DMS53 (cell line): ENCODE data around the gene STOML1.
"Not testable (repeated sequence)": the region's sequence is repeated elsewhere in the genome, so short reads cannot be mapped to it uniquely, and the experiment has no call there.

Source experiments
- DNase-seq: peaks from one replicate; lab custom pipeline; 2025; lab: John Stamatoyannopoulos, UW

The STOML1 gene

GRCh38 chr15:73946046-73946721 is 45.9 kb downstream of the STOML1 start:
- DNase-seq: no peak

DNA sequence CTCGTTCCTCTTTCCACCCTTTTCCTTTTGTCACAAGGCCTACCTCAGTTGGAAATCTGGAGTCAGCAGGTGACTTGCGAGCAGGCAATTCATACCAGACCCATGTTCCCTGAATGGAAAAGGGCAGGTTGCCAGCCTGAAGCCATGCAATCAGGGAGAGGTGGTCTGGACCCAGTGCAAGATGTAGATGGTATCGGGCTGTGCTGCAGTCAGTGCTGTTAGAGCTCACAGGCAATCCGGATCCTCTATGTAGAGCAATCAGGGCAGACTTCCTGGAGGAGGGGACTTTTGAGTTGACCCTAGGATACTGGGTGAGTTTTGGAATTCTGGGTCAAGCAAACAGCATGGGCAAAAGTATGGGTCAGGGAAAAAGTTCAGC is 47.0 kb downstream of the STOML1 start:
- no peak for DNase-seq

- DNase-seq: no peak
Observed at GRCh38 chr15:73944161-73945129, 47.6 kb downstream of the STOML1 start.

- DNase-seq: no peak
Observed at GRCh38 chr15:73942751-73943270, 49.3 kb downstream of the STOML1 start.

GRCh38 chr15:73941871-73942635 is 50.0 kb downstream of the STOML1 start:
- no peak for DNase-seq

- DNase-seq: no peak
Observed at GRCh38 chr15:73941449-73941848, 50.6 kb downstream of the STOML1 start.

- no peak for DNase-seq
Observed at GRCh38 chr15:73941044-73941443, 51.1 kb downstream of the STOML1 start.

DNA sequence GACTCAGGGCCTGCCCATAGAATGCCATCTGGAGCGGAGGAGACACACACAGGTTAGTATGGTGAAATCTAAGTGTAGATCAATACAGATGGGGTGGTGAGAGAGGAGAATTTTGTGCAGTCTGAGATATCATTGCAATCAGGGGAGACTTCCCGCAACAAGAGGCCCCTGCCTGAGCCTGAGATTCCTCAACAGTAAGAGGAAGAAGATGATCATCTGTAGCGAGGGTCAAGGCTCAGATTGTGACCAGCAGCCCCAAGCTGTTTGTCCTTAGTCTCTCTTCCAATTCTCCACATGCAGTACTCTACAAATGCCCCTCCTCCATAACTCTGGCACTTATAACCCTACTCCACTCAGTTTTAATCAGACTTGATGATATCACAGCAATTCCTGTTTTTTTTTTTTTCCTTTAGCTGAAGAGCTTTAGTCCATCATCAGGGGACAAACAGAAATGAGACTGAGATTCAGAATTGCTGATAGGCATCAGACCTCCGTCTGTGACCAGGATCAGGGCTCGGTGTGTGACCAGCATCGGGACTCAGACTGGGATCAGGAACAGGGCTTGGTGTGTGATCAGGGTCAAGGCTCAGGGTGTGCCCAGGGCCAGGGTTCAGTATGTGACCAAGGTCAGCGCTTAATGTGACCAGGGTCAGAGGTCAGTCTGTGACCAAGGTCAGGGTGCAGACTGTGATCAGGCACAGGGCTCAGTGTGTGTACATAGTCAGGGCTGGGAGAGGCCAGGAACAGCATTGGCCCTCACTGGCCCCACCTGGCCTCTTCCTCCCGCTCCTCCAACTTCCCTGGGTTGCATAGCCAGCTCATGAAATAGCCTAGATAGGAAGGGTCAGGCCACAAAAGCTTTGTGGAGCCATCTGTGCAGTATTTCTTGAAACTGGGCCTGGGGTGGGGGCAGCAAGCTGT is 51.8 kb downstream of the STOML1 start:
- DNase-seq: no peak

DNA sequence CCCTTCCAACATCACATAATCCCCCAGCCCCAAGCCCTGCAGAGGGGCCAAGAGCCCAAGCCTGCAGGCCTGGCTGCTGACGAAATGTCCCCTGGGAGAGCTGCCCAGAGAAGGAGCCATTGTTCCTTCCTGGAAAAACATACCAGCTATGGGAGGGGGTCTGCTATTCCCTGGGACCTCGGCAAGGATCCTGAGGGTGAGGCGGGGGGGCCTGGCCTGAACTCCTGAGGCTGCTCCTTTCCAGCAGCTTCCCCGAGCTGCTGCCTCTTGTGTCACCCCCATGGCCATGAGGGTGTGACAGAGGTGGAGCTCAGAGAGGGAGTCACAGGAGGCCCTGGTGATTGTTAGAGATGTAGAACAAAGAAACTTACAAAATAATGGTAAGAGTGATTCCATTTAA is 53.0 kb downstream of the STOML1 start:
- DNase-seq: no peak

DNA sequence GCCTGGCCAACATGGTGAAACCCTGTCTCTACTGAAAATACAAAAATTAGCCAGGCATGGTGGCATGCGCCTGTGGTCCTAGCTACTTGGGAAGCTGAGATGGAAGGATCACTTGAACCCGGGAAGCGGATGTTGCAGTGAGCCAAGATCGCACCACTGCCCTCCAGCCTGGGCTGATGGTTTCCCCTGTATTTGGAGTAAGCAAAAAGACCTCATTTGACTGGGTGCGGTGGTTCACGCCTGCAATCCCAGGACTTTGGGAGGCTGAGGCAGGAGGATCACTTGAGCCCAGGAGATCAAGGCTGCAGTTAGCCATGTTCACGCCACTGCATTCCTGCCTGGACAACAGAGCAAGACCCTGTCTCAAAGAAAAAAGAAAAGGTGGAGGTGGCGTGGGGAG is 53.6 kb downstream of the STOML1 start:
- not testable (repeated sequence) for DNase-seq

GRCh38 chr15:73937726-73938125 is 54.4 kb downstream of the STOML1 start:
- no peak for DNase-seq

GRCh38 chr15:73937296-73937695 is 54.8 kb downstream of the STOML1 start:
- no peak for DNase-seq

GRCh38 chr15:73936588-73937290 is 55.4 kb downstream of the STOML1 start:
- no peak for DNase-seq

DNA sequence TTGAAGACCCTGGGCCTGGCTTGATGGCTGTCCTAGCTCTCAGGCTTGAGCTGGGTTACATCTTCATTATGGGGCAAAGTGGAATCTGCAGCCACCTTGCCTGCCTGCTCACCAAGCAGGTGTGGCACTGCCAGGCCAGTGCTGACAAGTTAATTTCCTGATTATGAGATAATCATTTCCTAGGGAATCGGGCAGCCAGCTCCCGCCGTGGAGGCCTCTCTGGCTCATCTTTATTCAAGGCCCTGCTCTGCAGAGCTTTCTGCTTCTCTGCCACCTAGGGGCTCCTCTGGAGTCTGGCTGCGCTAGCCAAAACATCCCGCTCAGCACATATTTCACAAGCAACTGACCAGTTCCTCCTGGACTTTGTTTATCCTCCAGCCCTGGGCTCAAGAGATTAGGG is 55.9 kb downstream of the STOML1 start:
- DNase-seq: no peak

DNA sequence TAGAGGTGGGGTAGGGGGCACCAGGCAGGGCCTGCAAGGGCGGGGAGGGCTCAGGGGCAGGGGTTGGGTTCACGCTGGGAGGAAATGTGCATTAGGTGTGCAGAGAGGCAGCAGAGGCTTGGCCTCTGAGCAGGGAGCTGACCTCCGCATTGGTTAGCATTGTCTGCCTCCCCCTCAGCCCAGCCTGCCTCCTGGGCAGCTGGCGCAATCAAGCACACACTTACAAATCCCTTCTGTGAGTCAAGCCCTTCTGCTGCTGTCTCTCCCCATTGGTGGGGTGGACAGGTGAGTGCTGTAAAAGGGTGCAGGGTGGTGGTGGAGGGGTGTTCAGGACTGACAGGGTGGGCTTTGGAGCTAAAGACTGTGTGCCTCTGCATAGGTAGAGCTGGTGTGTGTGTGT is 56.5 kb downstream of the STOML1 start:
- DNase-seq: no peak

GRCh38 chr15:73934281-73934680 is 57.8 kb downstream of the STOML1 start:
- no peak for DNase-seq

GRCh38 chr15:73932381-73933191 is 59.5 kb downstream of the STOML1 start:
- DNase-seq: no peak

- DNase-seq: no peak
Observed at GRCh38 chr15:73931441-73931840, 60.7 kb downstream of the STOML1 start.

DNA sequence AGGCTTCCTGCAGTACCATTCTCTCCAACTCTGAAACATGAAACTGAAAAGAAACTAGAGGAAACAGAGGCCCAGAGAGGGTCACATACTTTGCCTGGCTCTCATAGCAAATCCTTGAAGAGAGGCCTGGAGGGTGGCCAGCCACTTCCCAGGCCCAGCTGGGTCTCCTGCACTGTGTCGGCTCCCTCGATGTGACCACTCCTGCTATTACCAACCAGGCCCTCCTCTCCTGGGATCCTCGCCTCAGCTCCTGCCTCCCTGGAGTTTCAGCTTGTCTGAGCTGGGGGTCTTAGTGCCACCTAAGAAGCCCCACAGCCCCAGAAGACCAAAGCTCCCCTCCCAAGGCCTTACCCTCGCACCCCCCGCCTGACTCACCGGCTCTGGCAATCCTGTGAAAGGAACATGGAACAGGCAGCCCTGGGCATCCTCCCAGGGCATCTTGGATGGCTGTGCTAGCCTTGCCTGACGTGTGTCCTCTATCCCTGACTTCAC is 61.3 kb downstream of the STOML1 start:
- no peak for DNase-seq

GRCh38 chr15:73930371-73930770 is 61.7 kb downstream of the STOML1 start:
- no peak for DNase-seq
